OCI-LY1 (cell line): Measurements from ENCODE around the gene FRMD4A.

Source experiments
- H2AFZ ChIP-seq: fragments of 200-600 bp; sonication (generic), shearing (Covaris generic); 2 replicates; pipeline ENCODE4 v1.6.0; 2014; ENCODE audit warnings: antibody characterized with exemption, mild to moderate bottlenecking, low read length
- H3F3A ChIP-seq: fragments of 200-600 bp; sonication (generic), shearing (Covaris generic); 2 replicates; pipeline ENCODE4 v1.6.0; 2014; ENCODE audit warnings: mild to moderate bottlenecking, antibody characterized with exemption, low read length, moderate library complexity; ENCODE audit not compliant: insufficient read depth
- H3K27ac ChIP-seq: fragments of 200-600 bp; sonication (generic); 2 replicates; pipeline ENCODE4 v1.5.1; 2014; ENCODE audit warnings: low read length, mixed run types, mild to moderate bottlenecking, low read depth; ENCODE audit not compliant: poor library complexity, severe bottlenecking
- H3K27me3 ChIP-seq: fragments of 200-600 bp; sonication (generic); 2 replicates; pipeline ENCODE4 v1.6.0; 2014; ENCODE audit warnings: antibody characterized with exemption, mild to moderate bottlenecking, low read length, moderate library complexity; ENCODE audit not compliant: insufficient read depth
- H3K36me3 ChIP-seq: fragments of 200-600 bp; sonication (generic); 2 replicates; pipeline ENCODE4 v1.6.1; 2014; ENCODE audit warnings: mild to moderate bottlenecking, antibody characterized with exemption, low read length, moderate library complexity, mixed read lengths; ENCODE audit not compliant: insufficient read depth
- H3K4me1 ChIP-seq: fragments of 200-600 bp; sonication (generic); 2 replicates; pipeline ENCODE4 v1.5.1; 2014; ENCODE audit warnings: mild to moderate bottlenecking, low read length, moderate library complexity; ENCODE audit not compliant: insufficient read depth, severe bottlenecking
- H3K4me2 ChIP-seq: fragments of 200-600 bp; sonication (generic), shearing (Covaris generic); 2 replicates; pipeline ENCODE4 v1.6.1; 2014; ENCODE audit warnings: low read length
- H3K4me3 ChIP-seq: fragments of 200-600 bp; sonication (generic); 2 replicates; pipeline ENCODE4 v1.5.1; 2014; ENCODE audit warnings: low read length, low read depth, mild to moderate bottlenecking, mixed read lengths; ENCODE audit not compliant: poor library complexity, severe bottlenecking
- H3K79me2 ChIP-seq: fragments of 200-600 bp; shearing (Covaris generic); 2 replicates; pipeline ENCODE4 v1.6.1; 2016; ENCODE audit warnings: mixed run types, low read length, mixed read lengths; ENCODE audit not compliant: insufficient read depth
- H3K9ac ChIP-seq: fragments of 200-600 bp; sonication (generic), shearing (Covaris generic); 2 replicates; pipeline ENCODE4 v1.6.1; 2014; ENCODE audit warnings: mild to moderate bottlenecking, low read length, mixed read lengths
- H3K9me2 ChIP-seq: fragments of 200-600 bp; sonication (generic), shearing (Covaris generic); 2 replicates; pipeline ENCODE4 v1.6.1; 2014; ENCODE audit warnings: low read depth, mild to moderate bottlenecking, low read length, mixed read lengths
- H3K9me3 ChIP-seq: fragments of 200-600 bp; shearing (Covaris generic); 2 replicates; pipeline ENCODE4 v1.6.1; 2014; ENCODE audit warnings: low read length, mixed read lengths
- H4K20me1 ChIP-seq: fragments of 200-600 bp; sonication (generic), shearing (Covaris generic); 2 replicates; pipeline ENCODE4 v1.6.0; 2016; ENCODE audit warnings: mild to moderate bottlenecking, low read length; ENCODE audit not compliant: insufficient read depth
- CTCF ChIP-seq: fragments of 200-600 bp; sonication (generic), shearing (Covaris generic); IDR thresholded peaks from 2 replicates; pipeline ENCODE4 v1.5.1; 2017; ENCODE audit warnings: mild to moderate bottlenecking, antibody characterized with exemption, low read length, moderate library complexity, mixed read lengths
- EZH2 ChIP-seq: fragments of 200-600 bp; sonication (generic), shearing (Covaris generic); IDR thresholded peaks from 2 replicates; pipeline ENCODE4 v1.8.0; 2017; ENCODE audit warnings: borderline replicate concordance, mixed run types, mild to moderate bottlenecking, antibody characterized with exemption, low read length, moderate library complexity, mixed read lengths

Gene FRMD4A

GRCh38 chr10:13773496-13774170 is 557.1 kb downstream of the FRMD4A start:
- Histone ChIP-seq H3K9me3 (no peaks in the 10 kb centered on the region), H3K9ac (no peak overlapping the region), H3K4me1 (no peaks in the 10 kb centered on the region), H4K20me1 (no peaks in the 10 kb centered on the region), H3K27me3 (no peaks in the 10 kb centered on the region), H3K4me3 (no peak overlapping the region), H3K27ac (no peak overlapping the region), H2AFZ (no peak overlapping the region), H3K36me3 (no peaks in the 10 kb centered on the region), H3K4me2 (no peak overlapping the region), H3F3A (no peaks in the 10 kb centered on the region), H3K79me2 (no peaks in the 10 kb centered on the region), H3K9me2 (no peaks in the 10 kb centered on the region)
- TF ChIP-seq EZH2: no peak
- no peak for TF ChIP-seq CTCF

- H3K4me1 ChIP-seq: no peaks in the 10 kb centered on the region
- no peak overlapping the region for H3K27ac ChIP-seq
- no peaks in the 10 kb centered on the region for H3K36me3 ChIP-seq
- H4K20me1 ChIP-seq: no peaks in the 10 kb centered on the region
- no peaks in the 10 kb centered on the region for H3K79me2 ChIP-seq
- no peaks in the 10 kb centered on the region for H3K9me3 ChIP-seq
- no peak overlapping the region for H2AFZ ChIP-seq
- H3K9ac ChIP-seq: no peak overlapping the region
- no peaks in the 10 kb centered on the region for H3K27me3 ChIP-seq
- H3K4me3 ChIP-seq: no peak overlapping the region
- H3K9me2 ChIP-seq: no peaks in the 10 kb centered on the region
- TF ChIP-seq EZH2 (no peak), CTCF (no peak)
- no peak overlapping the region for H3K4me2 ChIP-seq
- H3F3A ChIP-seq: no peaks in the 10 kb centered on the region
Measured at GRCh38 chr10:13773043-13773442, 557.7 kb downstream of the FRMD4A start.

- Histone ChIP-seq H3F3A (no peaks in the 10 kb centered on the region), H3K9me3 (no peaks in the 10 kb centered on the region), H3K79me2 (no peaks in the 10 kb centered on the region), H3K4me1 (no peaks in the 10 kb centered on the region), H3K9me2 (no peaks in the 10 kb centered on the region), H3K27ac (no peak overlapping the region), H3K36me3 (no peaks in the 10 kb centered on the region), H3K4me3 (no peak overlapping the region), H4K20me1 (no peaks in the 10 kb centered on the region), H3K4me2 (no peak overlapping the region), H2AFZ (no peak overlapping the region), H3K27me3 (no peaks in the 10 kb centered on the region), H3K9ac (no peak overlapping the region)
- TF ChIP-seq CTCF (no peak), EZH2 (no peak)
Measured at GRCh38 chr10:13771992-13772391, 558.7 kb downstream of the FRMD4A start.
